ENCODE results near the gene SMYD3.

Gene SMYD3

GRCh38 chr1:246417813-246418564, 89.1 kb downstream of the SMYD3 start:
- no peak for DNase-seq (ENCODE audit: low read depth)
- TF ChIP-seq, protein P1, sequence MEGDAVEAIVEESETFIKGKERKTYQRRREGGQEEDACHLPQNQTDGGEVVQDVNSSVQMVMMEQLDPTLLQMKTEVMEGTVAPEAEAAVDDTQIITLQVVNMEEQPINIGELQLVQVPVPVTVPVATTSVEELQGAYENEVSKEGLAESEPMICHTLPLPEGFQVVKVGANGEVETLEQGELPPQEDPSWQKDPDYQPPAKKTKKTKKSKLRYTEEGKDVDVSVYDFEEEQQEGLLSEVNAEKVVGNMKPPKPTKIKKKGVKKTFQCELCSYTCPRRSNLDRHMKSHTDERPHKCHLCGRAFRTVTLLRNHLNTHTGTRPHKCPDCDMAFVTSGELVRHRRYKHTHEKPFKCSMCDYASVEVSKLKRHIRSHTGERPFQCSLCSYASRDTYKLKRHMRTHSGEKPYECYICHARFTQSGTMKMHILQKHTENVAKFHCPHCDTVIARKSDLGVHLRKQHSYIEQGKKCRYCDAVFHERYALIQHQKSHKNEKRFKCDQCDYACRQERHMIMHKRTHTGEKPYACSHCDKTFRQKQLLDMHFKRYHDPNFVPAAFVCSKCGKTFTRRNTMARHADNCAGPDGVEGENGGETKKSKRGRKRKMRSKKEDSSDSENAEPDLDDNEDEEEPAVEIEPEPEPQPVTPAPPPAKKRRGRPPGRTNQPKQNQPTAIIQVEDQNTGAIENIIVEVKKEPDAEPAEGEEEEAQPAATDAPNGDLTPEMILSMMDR (IDR thresholded peaks at IDR 0.05; ENCODE audit: control insufficient read depth, insufficient read depth, low read depth, low read length, missing control alignments) = no peak
- no peak overlapping the region for H3K4me3 ChIP-seq (ENCODE audit: control insufficient read depth, low read depth, low read length)

DNA sequence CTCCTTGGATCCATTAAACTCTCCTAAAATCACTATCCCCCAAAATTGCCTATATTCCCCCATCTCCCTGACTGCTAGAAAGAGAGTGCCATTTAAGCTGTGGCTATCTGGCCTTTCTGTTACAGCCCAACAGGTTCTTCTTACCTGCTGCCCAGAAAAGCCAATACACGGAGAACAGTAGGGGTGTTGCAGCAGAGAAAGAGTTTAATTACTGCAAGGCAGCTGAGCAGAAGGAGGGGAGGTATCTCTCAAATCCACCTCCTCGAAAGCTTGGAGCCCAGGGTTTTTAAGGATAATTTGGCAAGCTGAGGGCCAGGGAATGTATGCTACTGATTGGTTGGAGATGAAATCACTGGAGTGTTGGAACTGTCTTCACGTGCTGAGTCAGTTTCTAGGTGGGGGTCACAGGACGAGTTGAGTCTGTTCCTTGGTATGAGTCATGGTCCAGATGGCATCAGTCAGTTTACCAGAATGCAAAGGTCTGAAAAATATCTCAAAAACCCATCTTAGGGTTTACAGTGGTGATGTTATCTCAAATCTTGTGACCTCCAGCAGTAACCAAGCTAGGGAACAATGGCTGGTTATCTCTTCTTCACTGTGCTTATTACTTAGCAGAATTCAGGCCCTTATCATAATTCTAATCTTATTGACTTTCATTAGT, 89.8 kb downstream of the SMYD3 start:
- no peak overlapping the region for H3K4me3 ChIP-seq (ENCODE audit: control insufficient read depth, low read depth, low read length)
- TF ChIP-seq, protein P1 (IDR thresholded peaks at IDR 0.05; ENCODE audit: control insufficient read depth, insufficient read depth, low read depth, low read length, missing control alignments) = no peak
- no peak for DNase-seq (ENCODE audit: low read depth)

DNA sequence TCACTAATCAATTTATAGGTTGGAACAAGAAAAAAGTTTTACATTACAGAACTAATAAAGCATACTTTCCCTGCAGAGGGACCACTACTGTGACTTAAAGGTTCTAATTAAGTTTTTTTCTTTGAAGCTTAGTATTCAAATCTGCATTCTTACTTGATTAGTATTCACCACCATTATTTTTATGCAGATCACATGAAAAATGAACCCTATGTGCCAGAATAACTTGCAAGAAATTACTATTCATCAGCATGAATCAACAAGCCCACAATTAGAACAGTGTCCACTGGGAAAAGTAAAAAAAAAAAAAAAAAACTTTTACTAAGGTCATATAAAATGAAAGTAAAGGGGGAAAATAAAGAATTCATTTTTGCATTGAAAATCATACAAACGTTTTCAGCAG, 90.8 kb downstream of the SMYD3 start:
- DNase-seq (ENCODE audit: low read depth) = no peak
- TF ChIP-seq, protein P1 (IDR thresholded peaks at IDR 0.05; ENCODE audit: control insufficient read depth, insufficient read depth, low read depth, low read length, missing control alignments) = no peak
- no peak overlapping the region for H3K4me3 ChIP-seq (ENCODE audit: control insufficient read depth, low read depth, low read length)

- no peak for DNase-seq (ENCODE audit: low read depth)
- TF ChIP-seq, protein P1 (IDR thresholded peaks at IDR 0.05; ENCODE audit: control insufficient read depth, insufficient read depth, low read depth, low read length, missing control alignments) = no peak
- H3K4me3 ChIP-seq (ENCODE audit: control insufficient read depth, low read depth, low read length) = no peak overlapping the region
Measured at GRCh38 chr1:246415028-246415427, 92.1 kb downstream of the SMYD3 start.

DNA sequence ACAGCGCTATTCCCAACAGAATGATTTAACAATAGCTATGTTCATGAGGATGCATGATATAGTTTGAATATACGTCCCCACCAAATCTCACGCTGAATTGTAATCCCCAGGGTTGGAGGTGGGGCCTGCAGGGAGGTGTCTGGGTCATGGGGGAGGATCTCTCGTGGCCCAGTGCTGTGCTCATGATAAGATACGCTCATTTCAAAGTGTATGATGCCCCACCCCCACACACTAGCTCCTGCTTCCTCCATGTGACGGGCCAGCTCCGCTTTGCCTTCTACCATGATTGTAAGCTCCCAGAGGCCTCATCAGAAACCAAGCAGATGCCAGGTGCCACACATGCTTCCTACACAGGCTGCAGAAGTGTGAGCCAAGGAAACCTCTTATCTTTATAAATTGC, 93.6 kb downstream of the SMYD3 start:
- TF ChIP-seq, protein P1 (IDR thresholded peaks at IDR 0.05; ENCODE audit: control insufficient read depth, insufficient read depth, low read depth, low read length, missing control alignments) = no peak
- no peak for DNase-seq (ENCODE audit: low read depth)
- H3K4me3 ChIP-seq (ENCODE audit: control insufficient read depth, low read depth, low read length) = no peak overlapping the region

GRCh38 chr1:246404078-246404477, 103.0 kb downstream of the SMYD3 start:
- TF ChIP-seq, protein P1 (IDR thresholded peaks at IDR 0.05; ENCODE audit: control insufficient read depth, insufficient read depth, low read depth, low read length, missing control alignments) = no peak
- no peak for DNase-seq (ENCODE audit: low read depth)
- no peak overlapping the region for H3K4me3 ChIP-seq (ENCODE audit: control insufficient read depth, low read depth, low read length)
